Measurements from ENCODE around the gene TMEM208.

GRCh38 chr16:67198238-67198734, 28.6 kb upstream of the TMEM208 start:
- TF ChIP-seq CTCF (IDR thresholded peaks at IDR 0.05) (peak; percentile 13 to 46 (median 32)), POLR2A (IDR thresholded peaks at IDR 0.05) (no peak)
